LHCN-M2 (cell line): ENCODE measurements around the gene LAMA5. TPM values are rescaled to one million over a fixed set of nuclear protein-coding genes. Genes with fewer than 3 reads are reported as not detected.

ENCODE experiments used
- DNase-seq: peaks from one replicate; pipeline ENCODE4 v3.0.0-alpha.2; 2012; ENCODE audit warnings: low read depth
- total RNA-seq: library from RNA; depleted of rRNA; stranded (reverse); fragments of >200 nt; gene quantifications from 2 replicates; pipeline ENCODE4 v1.2.3, GENCODE V29; 2014

Gene LAMA5
- total RNA-seq, 1 experiment from 2014 or later, result 29.2 TPM

GRCh38 chr20:62347151-62347404, 20.0 kb downstream of the LAMA5 start:
- no peak for DNase-seq

- no peak for DNase-seq
Measured at GRCh38 chr20:62346398-62347150, 20.5 kb downstream of the LAMA5 start.

DNA sequence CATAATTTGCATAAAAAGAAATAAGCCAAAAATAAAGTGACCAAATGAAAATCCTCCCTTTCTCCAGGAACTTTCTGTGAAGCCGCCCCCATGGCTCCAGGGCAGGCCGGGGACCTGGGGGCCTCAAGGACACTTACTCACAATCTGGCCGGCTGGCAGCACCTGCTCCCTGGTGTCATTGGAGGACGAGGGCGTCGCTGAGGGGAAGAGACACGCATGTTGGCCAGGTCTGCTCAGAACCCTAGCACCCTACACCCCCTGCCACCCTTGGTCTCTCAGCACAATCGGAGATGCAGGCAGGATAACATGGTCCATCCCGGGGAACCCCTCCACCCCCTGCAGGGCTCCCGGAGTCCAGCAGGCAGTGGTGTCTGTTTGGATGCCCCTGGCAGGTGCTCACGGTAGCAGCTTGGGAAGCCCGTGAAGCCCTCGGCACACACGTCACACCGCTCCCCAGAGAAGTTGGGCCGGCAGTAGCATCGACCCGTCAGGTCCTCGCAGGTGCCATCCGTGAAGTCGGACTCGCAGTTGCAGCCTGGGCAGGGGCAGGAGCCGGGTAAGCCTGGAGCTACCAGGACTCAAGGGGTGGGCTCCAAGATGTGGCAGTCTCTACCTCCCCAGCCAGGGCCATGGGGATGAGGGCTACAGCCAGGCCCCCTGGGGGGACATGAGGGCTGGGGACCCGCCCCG, 21.3 kb downstream of the LAMA5 start:
- no peak for DNase-seq

DNA sequence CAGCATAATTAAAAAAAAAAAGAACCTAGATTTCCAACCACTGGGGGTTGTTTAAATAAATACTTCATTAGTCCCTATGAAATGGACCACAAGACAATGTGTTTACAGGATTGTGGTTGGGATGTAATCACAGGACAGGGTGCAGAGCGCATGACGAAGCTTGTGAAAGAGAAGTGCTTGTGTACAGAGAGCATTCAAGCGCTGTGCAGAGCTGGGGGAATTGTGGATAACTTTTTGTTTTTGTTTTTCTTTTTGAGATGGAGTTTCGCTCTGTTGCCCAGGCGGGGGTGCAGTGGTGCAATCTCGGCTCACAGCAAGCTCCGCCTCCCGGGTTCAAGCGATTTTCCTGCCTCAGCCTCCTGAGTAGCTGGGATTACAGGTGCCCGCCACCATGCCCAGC, 22.3 kb downstream of the LAMA5 start:
- no peak for DNase-seq

DNA sequence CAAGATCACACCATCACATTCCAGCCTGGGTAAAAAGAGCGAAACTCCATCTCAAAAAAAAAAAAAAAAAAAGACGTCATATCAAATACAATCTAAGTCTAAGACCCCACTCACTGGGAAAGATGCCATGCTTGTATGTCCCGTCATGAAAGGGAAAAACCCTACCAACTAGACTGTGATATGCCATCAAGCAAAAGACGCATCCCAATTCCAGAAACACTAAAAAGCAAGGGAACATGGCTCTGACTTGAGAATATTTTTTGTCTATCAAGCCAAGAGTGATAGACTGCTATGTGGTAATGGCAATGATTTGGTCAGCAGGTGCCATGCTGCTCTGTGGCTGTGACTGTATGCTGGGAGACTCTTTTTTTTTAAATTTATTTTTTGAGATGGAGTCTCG, 23.0 kb downstream of the LAMA5 start:
- DNase-seq, result no peak

- no peak for DNase-seq
Measured at GRCh38 chr20:62342910-62343309, 24.2 kb downstream of the LAMA5 start.

- no peak for DNase-seq
Measured at GRCh38 chr20:62339647-62340062, 27.5 kb downstream of the LAMA5 start.

DNA sequence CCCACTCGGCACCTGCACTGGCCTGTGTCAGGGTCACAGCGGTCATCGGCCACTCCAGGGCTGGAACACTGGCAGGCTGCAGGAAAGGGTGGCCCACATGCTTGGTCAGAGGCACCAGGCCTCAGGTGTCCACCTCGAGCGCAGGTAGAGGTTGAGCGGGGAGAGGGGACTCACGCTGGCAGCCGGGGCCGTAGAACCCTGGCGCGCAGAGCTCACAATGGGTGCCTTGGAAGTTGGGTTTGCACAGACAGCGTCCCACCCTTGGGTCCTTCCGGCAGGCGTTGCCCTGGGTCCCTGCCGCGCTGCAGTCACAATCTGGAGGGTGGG, 28.9 kb downstream of the LAMA5 start:
- DNase-seq, result no peak

DNA sequence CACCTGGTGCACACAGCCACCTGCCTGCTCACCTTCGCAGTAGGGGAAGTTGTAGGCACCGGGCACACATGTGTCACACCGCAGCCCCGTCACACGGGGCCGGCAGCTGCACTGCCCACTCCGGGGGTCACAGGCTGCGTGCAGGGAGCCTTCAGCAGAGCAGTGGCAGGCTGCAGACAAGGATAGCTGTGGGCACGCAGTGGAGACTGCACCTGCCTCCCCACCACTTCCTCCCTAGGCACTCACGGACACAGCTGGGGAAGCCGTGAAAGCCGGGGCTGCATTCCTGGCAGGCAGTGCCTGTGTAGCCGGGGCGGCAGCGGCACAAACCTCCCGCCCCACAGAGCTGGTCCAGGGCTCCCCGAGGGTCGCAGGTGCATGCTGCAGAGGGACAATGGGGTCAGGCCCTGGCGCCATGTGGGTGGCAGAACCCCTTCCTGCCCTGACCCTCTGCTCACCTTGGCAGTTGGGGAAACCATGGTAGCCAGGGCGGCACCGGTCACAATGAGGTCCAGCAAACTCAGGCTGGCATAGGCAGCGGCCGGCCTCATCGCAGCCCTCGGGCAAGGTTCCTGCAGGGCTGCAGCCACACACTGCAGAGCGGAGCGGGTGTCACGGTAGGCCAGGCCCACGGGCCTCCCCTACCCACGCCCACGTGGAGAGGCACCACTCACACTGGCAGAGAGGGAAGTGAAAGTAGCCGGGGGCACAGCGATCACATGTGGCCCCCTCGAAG, 29.4 kb downstream of the LAMA5 start:
- DNase-seq, result no peak

DNA sequence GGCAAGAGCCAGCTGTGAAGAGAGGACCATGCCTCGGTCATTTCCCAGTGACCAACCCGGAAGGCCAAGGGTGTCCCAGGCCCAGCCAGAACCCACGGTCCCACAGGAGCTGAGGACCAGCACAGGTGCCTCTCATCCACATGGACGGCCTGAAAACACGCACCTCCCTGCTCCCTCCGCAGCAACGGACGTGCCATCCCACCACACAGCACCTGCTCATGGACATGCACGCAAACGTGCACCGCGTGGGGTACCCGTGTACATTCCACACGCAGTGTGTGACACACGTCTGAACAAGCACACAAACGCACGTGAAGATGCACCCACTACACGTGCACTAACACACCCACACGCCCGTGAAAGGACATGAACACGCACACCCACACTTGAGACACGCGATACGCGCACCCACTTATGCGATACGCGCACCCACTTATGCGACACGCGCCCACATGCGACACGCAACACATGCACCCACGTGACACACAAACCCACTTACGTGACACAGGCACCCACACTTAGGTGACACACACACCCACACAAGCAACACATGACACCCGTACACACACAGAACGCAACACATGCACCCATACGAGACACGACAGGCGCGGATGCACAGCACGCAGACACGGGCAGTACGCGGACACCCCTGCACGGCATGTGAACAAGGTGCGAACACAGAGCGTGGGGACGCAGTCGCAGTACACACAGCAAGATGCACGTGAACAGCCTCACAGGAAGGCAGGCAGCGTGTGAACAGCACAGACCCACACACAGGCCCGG, 30.1 kb downstream of the LAMA5 start:
- DNase-seq, result no peak

GRCh38 chr20:62336329-62336728, 30.8 kb downstream of the LAMA5 start:
- no peak for DNase-seq

DNA sequence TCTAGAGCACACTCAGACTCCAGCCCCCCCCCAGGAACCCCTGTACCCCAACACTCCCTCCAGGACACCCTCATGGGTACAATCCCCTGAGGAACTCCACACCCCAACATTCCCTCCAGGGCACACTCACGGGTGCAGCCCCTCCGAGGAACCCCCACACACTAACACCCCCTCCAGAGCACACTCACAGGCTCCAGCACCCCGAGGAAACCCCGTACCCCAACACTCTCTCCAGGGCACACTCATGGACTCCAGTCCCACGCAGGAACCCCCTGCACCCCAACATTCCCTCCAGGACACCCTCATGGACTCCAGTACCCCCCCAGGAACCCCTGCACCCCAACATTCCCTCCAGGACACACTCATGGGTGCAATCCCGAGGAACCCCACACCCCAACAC, 31.6 kb downstream of the LAMA5 start:
- DNase-seq, result no peak

- no peak for DNase-seq
Measured at GRCh38 chr20:62334881-62335280, 32.2 kb downstream of the LAMA5 start.

DNA sequence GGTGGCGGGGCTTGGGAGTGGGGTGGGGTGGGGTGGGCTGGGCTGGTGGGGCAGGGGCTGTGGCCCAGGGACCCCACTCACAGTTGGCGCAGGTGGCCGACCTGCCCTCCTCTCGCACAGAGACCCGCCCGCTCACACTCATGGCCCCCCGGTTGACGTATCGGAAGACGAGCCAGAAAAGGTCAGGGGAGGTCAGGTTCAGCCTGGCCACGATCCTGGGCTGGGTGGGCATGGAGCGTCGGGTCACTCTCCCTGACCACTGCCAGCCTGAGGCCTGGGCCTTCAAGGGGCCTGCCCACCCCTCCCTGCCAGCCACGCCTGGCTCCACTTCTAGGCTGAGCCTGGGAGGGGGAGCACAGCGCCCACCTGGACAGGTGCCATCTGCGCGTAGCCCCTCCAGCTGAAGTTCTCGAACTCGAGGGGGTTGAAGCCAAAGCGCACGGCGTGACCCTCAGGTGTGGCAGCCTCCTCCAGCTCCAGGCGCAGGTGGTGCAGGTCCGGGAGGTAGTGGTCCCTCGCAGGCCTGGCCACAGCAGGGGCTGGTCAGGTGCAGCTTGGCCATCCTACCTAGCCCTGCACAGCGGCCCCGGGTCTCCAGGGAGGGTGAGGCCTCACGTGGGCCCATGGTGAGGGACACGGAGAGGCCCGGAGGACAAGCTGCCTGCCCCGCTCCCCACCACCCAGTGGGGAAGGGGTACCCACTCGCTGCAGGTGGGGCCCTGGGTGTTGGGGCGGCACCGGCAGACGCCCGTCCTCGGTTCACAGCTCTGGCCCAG, 33.1 kb downstream of the LAMA5 start:
- DNase-seq, result no peak

DNA sequence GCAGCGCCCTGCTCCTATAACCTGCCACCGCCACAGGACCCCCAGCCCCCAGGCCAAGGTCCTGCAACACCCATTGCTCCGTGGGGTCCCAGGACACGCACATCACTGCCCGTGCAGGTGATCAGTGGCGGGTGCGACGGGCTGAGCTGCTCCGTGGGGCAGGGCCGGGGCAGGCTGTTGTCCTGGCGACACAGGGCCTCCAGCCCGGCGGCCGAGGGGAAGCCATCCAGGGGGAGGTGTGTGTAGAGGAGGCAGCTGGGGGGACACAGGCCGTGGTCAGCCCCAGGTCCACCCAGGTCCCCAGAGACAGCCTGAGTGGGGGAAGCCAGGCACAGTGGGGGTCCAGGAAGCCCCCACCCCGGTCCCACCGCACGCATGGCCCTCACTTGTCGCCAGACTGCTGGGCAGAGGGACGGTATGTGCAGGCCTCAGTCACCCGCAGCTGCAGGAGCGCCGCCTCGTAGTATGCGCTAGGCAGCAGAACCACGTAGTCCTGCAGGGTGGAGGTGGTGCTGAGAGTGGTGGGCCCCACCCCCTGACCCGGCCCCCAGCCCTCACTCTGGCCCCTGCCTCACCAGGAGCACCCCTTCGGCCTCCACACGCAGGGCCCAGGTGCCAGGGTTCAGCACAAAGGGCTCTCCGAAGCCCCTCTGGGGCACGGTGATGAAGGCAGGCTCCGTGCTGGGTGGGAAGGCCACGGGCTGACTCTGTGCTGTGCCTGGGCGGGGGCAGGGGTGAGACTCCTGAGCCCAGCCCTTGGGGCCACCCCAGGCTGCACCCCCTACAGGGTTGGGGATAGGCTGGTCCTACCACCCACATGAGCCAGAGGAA, 33.9 kb downstream of the LAMA5 start:
- no peak for DNase-seq

DNA sequence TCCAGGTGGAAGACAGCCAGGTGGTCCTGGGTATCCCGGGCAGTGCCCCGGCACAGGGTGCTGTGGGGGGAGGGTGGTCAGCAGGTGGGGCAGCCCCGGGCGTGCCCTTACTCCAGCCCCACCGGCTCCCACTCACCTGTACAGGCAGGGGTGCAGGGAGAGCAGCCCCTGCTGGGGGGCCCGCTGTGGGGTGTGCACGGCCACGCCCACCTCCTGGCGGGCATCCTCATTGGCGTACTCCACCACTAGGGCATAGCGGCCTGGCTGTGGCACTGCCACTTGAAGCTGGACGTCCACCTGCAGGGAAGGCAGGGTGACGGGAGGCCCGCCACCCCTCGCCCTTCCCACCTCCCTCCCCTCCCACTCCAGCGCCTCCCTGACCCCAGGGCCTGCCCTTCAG, 34.7 kb downstream of the LAMA5 start:
- no peak for DNase-seq

DNA sequence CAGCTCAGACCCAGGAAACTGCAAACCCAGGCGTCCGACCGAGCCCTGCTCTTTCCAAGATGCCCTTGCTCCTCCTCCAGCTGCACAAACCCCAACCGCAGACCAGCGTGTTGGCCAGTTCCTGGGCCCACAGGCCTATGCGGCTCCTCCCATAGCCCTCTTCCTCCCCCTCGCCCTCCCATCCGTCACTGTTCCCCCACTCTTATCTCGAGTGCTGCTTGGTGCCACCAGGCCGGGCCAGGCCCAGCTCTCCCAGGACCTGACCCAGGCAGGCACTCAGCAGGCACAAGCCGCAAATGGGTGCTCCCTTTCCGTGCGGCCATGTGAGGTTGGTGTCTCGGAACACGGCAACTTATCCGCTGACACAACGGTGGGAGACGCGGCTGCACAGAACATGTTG, 35.8 kb downstream of the LAMA5 start:
- DNase-seq, result no peak

- DNase-seq, result no peak
Measured at GRCh38 chr20:62330576-62331317, 36.4 kb downstream of the LAMA5 start.

GRCh38 chr20:62329389-62330377, 37.4 kb downstream of the LAMA5 start:
- DNase-seq, result no peak
